Activated naive CD4-positive, alpha-beta T cell treated with anti-CD3 and anti-CD28 coated beads, Interleukin-2, amount 10 ng/mL, durations not matched to agents 7 days and 5 days (primary cell): ENCODE data around the gene CLEC7A.

ENCODE experiments used
- CTCF ChIA-PET: fragments of 350-600 bp; sonication (Branson Sonifier 250); formaldehyde crosslinking; loops from one replicate; lab custom pipeline; 2021; ENCODE audit warnings: antibody characterized with exemption; lab: Charles Lee
- DNase-seq: peaks from one replicate; pipeline ENCODE4 v3.0.0-alpha.2; 2020
- H3K27ac Mint-ChIP-seq: one replicate; pipeline ENCODE4 v1.8.0; 2021; ENCODE audit warnings: mild to moderate bottlenecking, moderate library complexity, mixed read lengths
- H3K27me3 Mint-ChIP-seq: one replicate; pipeline ENCODE4 v1.8.0; 2021; ENCODE audit warnings: mild to moderate bottlenecking, mixed read lengths
- H3K36me3 Mint-ChIP-seq: one replicate; pipeline ENCODE4 v1.8.0; 2021; ENCODE audit warnings: mixed read lengths
- H3K4me1 Mint-ChIP-seq: one replicate; pipeline ENCODE4 v1.8.0; 2021; ENCODE audit warnings: mixed read lengths
- H3K4me3 Mint-ChIP-seq: one replicate; pipeline ENCODE4 v1.8.0; 2021; ENCODE audit warnings: mild to moderate bottlenecking, moderate library complexity, mixed read lengths
- H3K9me3 Mint-ChIP-seq: one replicate; pipeline ENCODE4 v1.8.0; 2021; ENCODE audit warnings: mixed read lengths

The CLEC7A gene

DNA sequence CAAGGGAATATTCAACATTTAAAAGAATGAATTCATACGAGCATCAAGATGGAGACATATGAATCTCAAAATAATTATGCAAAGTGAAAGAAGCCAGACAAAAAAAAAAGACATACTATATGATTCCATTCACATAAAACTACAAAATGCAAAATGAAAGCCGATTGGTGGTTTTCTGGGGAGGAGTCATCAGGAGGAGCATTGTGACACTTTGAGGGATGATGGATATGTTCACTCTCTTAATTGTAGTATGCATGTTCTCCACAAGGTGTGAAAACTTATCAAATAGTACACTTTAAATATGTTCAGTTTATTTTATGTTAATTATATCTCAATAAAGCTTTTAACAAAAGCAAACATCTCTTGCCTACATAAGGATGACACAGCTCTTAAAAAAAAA lies 28.4 kb upstream of the CLEC7A start:
- no peak for DNase-seq
- H3K4me3 Mint-ChIP-seq, result no peak overlapping the region
- CTCF ChIA-PET, result interaction anchor here (0.7 kb wide), 1 partner anchor 183 kb away, joined by 4 read pairs; no protein-coding TSS in a partner anchor
- no peaks in the 10 kb centered on the region for H3K9me3 Mint-ChIP-seq
- H3K27me3 Mint-ChIP-seq, result peaks cover 60% of the 10 kb centered on the region
- no peak overlapping the region for H3K27ac Mint-ChIP-seq
- peaks cover 7% of the 10 kb centered on the region for H3K4me1 Mint-ChIP-seq
- H3K36me3 Mint-ChIP-seq, result no peaks in the 10 kb centered on the region

DNA sequence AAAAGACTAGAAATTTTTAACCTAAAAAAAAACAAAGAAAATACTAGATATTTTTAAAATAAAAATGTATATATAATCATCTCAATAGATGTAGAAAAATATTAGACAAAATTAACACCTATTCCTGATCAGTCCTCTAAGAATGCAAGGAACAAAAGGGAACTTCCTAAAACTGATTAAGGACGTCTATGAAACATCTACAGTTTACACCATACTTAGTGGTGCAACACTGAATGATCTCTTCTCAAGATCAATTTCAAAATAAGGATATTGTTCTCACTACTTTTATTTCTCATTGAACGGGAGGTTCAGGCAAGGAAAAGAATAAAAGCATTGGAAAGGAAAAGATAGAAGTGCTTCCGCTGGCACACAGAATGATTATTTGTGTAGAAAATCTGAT lies 26.0 kb upstream of the CLEC7A start:
- CTCF ChIA-PET, result interaction anchor here (0.9 kb wide), 1 partner anchor 122 kb away, joined by 3 read pairs; no protein-coding TSS in a partner anchor

DNA sequence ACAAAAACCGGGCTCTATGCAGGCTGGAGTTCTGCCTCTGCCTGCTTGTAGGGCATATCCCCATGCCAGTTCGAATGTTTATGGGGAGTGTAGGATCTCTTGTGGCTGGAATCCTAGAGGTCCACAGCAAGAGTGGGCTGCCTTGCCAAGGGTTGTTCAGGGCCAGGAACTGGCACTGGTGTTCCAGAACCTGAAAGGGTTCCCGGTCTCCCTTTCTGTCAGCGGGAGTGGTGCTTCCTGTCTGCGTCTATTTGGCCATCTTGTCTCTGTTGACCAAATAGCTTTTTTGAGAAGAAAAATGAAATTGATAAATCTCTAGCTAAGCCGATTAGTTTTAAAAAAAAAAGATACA lies 24.1 kb upstream of the CLEC7A start:
- CTCF ChIA-PET, result interaction anchor here (0.6 to 1.1 kb wide), 3 partner anchors 15 to 145 kb away, joined by 3 read pairs; no protein-coding TSS in a partner anchor
- peaks cover 13% of the 10 kb centered on the region for H3K4me1 Mint-ChIP-seq
- no peaks in the 10 kb centered on the region for H3K36me3 Mint-ChIP-seq
- H3K27me3 Mint-ChIP-seq, result peaks cover 39% of the 10 kb centered on the region
- H3K27ac Mint-ChIP-seq, result no peak overlapping the region
- no peaks in the 10 kb centered on the region for H3K9me3 Mint-ChIP-seq
- DNase-seq, result no peak
- H3K4me3 Mint-ChIP-seq, result peak overlapping the region; percentile 85

More for the DNA sequence above, 26.0 kb upstream of the CLEC7A start:
- Mint-ChIP-seq H3K27ac (no peak overlapping the region), H3K27me3 (peaks cover 58% of the 10 kb centered on the region), H3K36me3 (no peaks in the 10 kb centered on the region), H3K4me1 (peaks cover 13% of the 10 kb centered on the region), H3K4me3 (no peak overlapping the region), H3K9me3 (no peaks in the 10 kb centered on the region)
- no peak for DNase-seq

DNA sequence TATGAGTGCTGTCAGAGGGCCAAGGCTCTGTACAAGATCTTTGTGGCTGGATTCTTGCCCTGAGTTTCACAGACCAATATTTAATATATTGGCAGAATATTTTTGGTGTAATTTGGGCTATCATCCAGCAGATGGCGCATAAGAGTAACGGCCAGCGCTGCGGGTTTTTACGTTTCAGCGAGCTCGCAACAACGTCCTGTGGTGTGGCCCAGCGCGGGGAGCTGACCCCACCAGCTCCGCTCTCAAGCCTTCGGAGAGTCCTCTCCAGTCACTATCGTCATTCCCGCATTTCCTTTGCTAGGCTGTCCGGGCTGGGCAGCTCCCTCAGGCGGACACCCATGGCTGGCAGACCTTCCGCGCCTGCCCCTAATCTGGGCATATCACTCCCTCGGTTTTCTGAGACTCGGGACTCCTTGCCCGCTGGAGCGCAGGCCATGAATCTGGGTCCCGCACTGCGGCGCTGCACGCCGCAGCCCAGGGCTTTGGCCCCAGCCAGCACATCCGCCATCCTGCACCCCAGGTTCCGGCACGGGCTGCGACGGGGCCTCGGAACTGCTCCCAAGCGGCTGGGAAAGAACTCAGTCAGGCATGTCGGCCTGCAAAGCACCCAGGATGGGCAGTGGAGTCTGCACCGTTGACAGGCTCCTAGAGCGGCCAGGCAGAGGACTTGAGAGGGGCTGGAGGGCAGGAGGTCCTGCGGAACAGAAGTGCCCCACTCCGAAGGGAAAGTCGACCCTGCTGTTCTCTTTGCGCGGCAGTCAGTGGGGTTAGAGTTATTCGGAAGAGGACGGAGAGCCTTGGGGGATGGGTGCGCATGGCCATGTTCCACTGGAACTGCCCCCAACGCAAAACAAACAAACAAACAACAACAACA lies 23.5 kb upstream of the CLEC7A start:
- peak overlapping the region; percentile 85 for H3K4me3 Mint-ChIP-seq
- CTCF ChIA-PET, result interaction anchor here (0.6 to 2.8 kb wide), 21 partner anchors 8 to 596 kb away, joined by 3 to 29 read pairs (median 4); no protein-coding TSS in a partner anchor
- H3K9me3 Mint-ChIP-seq, result no peaks in the 10 kb centered on the region
- H3K36me3 Mint-ChIP-seq, result no peaks in the 10 kb centered on the region
- H3K4me1 Mint-ChIP-seq, result peaks cover 13% of the 10 kb centered on the region
- H3K27me3 Mint-ChIP-seq, result peaks cover 34% of the 10 kb centered on the region
- H3K27ac Mint-ChIP-seq, result peak overlapping the region; percentile 33
- DNase-seq, result peak; percentile 66

DNA sequence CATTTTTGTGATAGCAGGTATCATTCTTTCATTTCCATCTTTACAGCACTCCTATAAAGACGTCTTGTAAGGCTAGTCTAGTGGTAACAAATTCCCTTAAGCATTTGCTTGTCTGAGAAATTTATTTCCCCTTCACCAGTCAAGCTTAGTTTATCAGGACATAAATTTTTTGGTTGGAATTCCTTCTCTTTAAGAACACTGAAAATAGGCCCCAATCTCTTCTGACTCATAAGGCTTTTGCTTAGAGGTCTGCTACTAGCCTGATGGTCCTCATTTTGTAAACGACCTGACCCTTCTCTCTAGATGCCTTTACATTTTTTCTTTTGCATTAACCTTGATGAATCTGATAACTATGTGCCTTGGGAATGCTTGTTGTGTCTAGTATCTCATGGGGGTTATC lies 21.6 kb upstream of the CLEC7A start:
- no peak overlapping the region for H3K4me3 Mint-ChIP-seq
- no peak for DNase-seq
- peaks cover 28% of the 10 kb centered on the region for H3K27me3 Mint-ChIP-seq
- no peaks in the 10 kb centered on the region for H3K9me3 Mint-ChIP-seq
- CTCF ChIA-PET, result interaction anchor here (2.3 to 2.8 kb wide), 2 partner anchors 11 to 38 kb away, joined by 8 to 29 read pairs; no protein-coding TSS in a partner anchor
- peaks cover 13% of the 10 kb centered on the region for H3K4me1 Mint-ChIP-seq
- no peaks in the 10 kb centered on the region for H3K36me3 Mint-ChIP-seq
- no peak overlapping the region for H3K27ac Mint-ChIP-seq

DNA sequence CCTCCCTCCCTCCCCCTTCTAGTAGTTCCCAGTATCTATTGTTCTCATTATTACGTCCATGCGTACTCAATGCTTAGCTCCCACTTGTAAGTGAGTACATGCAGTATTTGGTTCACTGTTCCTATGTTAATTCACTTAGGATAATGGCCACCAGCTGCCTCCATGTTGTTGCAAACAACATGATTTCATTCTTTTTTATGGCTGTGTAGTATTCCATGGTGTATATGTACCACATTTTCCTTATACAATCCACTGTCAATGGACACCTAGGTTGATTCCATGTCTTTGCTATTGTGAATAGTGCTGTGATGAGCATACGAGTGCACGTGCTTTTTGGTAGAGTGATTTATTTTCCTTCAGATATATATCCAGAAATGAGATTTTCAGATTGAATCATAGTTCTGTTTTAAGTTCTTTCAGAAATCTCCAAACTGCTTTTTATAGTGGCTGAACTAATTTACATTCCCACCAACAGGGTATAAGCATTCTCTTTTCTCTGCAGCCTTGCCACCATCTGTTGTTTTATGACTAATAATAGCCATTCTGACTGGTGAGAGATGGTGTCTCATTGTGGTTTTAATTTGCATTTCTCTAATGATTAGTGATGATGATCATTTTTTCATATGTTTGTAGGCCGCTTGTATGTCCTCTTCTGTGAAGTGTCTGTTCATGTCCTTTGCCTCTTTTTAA lies 17.9 kb upstream of the CLEC7A start:
- DNase-seq, result no peak
- H3K27me3 Mint-ChIP-seq, result peaks cover 18% of the 10 kb centered on the region
- no peak overlapping the region for H3K4me3 Mint-ChIP-seq
- H3K27ac Mint-ChIP-seq, result no peak overlapping the region
- no peaks in the 10 kb centered on the region for H3K9me3 Mint-ChIP-seq
- peaks cover under 1% of the 10 kb centered on the region for H3K4me1 Mint-ChIP-seq
- H3K36me3 Mint-ChIP-seq, result no peaks in the 10 kb centered on the region
- CTCF ChIA-PET, result interaction anchor here (1.3 kb wide), 2 partner anchors 11 to 12 kb away, joined by 3 to 4 read pairs; no protein-coding TSS in a partner anchor

DNA sequence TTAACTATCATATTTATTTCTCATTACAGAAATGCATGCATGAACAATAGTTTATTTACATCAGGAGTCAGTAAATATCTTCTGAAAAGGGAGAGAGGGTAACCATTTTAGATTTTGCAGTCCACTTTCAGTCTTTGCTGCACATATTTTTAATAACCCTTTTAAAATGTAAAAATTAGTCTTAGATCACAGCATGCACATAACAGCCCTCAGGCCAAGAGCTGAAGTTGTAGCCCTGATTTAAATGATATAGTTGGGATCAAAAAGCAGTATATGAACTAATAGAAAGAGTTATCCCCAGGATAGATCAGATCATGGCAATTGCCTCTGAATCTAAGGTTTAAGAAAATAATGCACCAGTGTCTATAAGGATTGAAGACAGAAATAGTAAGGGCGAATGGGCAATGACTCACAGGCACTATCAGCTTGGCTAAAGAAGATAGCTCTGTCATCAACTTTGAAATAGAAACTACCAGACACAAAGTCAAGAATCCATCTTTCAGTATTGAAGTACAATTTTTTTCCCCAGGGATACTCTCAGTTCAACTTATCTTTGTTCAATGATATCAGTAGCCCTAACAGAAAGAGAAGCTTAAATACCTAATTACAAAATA lies 13.1 kb upstream of the CLEC7A start:
- no peaks in the 10 kb centered on the region for H3K36me3 Mint-ChIP-seq
- peaks cover 18% of the 10 kb centered on the region for H3K27me3 Mint-ChIP-seq
- H3K27ac Mint-ChIP-seq, result no peak overlapping the region
- CTCF ChIA-PET, result interaction anchor here (1.0 to 1.6 kb wide), 5 partner anchors 10 to 400 kb away, joined by 3 to 6 read pairs (median 4); no protein-coding TSS in a partner anchor
- no peaks in the 10 kb centered on the region for H3K9me3 Mint-ChIP-seq
- no peak for DNase-seq
- H3K4me1 Mint-ChIP-seq, result no peaks in the 10 kb centered on the region
- no peak overlapping the region for H3K4me3 Mint-ChIP-seq

DNA sequence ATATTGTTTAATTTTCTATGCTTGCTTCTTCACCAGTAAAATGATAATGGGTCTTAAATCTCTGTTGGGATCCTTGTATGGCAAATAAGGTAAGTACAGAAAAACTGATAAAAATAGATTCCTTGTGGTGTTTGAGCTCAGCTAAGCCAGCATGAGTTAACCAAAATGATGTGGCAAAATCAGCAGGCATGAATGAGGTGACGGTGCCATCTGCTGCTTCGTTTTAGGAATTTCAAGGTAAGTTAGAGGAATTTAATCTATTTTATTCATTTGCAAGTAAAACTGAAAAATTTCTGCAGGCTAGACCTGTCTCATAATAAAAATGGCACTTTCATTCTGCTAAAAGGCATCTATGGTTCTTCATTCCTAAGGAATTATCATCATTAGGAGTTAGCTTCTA lies 10.0 kb upstream of the CLEC7A start:
- CTCF ChIA-PET, result interaction anchor here (0.9 to 3.4 kb wide), 15 partner anchors 9 to 397 kb away, joined by 3 to 25 read pairs (median 8); partner anchors contain the start of genes CLEC12B and CLEC7A
- Mint-ChIP-seq H3K27ac (no peak overlapping the region), H3K9me3 (no peaks in the 10 kb centered on the region), H3K4me3 (no peak overlapping the region), H3K36me3 (no peaks in the 10 kb centered on the region), H3K4me1 (no peaks in the 10 kb centered on the region), H3K27me3 (peaks cover 27% of the 10 kb centered on the region)
- DNase-seq, result peak; percentile 68

DNA sequence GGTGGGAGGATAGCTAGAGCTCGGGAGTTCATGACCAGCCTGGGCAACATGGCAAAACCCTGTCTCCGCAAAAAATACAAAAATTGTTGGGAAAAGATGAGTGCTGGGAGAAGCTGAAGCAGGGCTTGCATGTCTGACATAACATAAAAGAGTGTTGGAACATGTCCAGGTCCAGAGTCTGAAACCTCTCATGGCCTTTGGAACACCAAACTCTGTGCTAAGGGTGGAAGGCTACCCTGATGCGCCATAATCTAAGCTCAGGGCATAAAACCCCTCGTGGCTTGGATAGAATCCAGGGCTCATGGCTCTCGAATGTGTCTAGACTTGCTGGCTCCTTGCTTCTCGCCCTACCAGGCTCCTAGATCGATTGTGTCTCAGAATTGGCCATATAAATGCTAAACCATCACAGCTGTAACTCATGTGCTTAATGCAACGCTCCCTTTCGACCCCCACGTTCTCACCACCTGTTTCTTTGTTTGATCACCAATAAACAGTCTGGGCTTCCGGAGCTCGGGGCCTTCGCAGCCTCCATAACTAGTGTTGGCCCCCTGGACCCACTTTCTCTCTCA lies 6.7 kb upstream of the CLEC7A start:
- Mint-ChIP-seq H3K4me1 (no peaks in the 10 kb centered on the region), H3K27me3 (peaks cover 29% of the 10 kb centered on the region), H3K4me3 (no peak overlapping the region), H3K36me3 (no peaks in the 10 kb centered on the region), H3K9me3 (no peaks in the 10 kb centered on the region), H3K27ac (no peak overlapping the region)
- DNase-seq, result no peak
- CTCF ChIA-PET, result interaction anchor here (0.7 to 1.5 kb wide), 6 partner anchors 11 to 386 kb away, joined by 3 to 6 read pairs (median 4); no protein-coding TSS in a partner anchor

DNA sequence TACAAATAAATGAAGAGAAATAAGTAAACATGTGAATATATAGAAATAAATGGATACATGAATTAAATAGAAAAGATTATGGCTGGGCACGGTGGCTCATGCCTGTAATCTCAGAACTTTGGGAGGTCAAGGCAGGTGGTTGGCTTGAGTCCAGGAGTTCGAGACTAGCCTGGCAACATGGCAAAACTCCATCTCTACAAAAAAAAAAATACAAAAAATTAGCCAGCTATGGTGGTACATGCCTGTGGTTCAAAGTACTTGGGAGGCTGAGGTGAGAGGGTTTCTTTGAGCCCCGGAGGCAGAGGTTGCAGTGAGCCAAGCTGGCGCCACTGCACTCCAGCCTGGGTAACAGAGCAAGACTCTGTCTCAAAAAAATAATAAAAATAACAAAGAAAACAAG lies 5.1 kb upstream of the CLEC7A start:
- H3K27ac Mint-ChIP-seq, result no peak overlapping the region
- no peak for DNase-seq
- H3K36me3 Mint-ChIP-seq, result no peaks in the 10 kb centered on the region
- H3K4me3 Mint-ChIP-seq, result no peak overlapping the region
- peaks cover 29% of the 10 kb centered on the region for H3K27me3 Mint-ChIP-seq
- no peaks in the 10 kb centered on the region for H3K9me3 Mint-ChIP-seq
- CTCF ChIA-PET, result no interaction called here
- H3K4me1 Mint-ChIP-seq, result peaks cover 2% of the 10 kb centered on the region

DNA sequence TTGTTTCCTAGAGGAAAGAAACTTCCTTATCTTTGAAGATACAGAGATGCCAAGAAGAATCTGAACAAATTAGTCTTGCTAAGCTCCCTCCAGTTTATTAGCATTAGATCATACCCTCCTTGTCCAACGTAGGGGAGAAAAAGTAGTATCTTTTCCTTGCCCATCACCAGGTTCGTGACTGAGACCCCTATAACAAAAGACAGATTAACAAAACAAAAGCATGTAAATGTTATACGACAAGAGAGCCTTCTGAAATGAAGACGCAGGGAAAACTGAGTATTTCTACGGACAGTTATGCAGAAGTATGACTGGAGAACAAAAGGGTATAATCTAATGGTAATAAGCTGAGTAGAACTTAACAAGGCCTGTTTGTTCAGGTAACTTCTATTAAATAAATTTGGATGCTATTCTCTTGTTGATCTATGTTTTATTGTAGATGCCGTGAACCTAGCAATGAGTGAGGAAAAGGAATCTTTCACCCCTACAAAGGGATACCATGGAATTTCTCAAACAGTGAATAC lies 2.9 kb upstream of the CLEC7A start:
- Mint-ChIP-seq H3K36me3 (no peaks in the 10 kb centered on the region), H3K9me3 (no peaks in the 10 kb centered on the region), H3K27me3 (peaks cover 36% of the 10 kb centered on the region), H3K4me3 (no peak overlapping the region), H3K27ac (no peak overlapping the region), H3K4me1 (peaks cover 6% of the 10 kb centered on the region)
- CTCF ChIA-PET, result no interaction called here
- no peak for DNase-seq

DNA sequence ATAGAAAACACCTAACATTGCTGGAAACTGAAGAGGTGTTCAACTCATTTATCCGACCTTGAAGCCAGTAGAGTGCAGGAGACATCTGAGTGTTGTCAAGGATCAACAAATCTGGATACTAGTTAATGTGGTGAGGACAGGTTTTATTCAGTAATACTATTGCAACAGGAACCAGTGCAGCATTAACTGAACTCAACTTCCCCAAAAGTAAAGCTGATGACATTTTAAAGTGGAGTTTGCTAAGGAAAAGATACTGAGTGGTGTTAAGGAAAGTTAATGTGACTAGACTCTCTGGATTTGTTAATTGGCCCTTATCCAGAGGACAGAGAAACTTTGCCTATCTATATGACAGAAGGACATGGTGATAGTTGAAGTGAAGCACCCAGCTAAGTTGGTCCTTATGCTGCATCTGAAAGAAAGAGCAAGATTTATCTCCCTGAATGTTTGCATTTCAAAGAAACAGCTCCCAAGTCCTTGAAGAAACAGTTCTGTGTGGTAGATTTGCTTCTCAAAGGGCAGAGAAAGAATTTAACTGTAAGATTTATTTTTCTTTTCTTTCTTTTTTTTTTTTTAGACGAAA lies 1.2 kb upstream of the CLEC7A start:
- DNase-seq, result no peak
- Mint-ChIP-seq H3K27me3 (peaks cover 30% of the 10 kb centered on the region), H3K4me3 (no peak overlapping the region), H3K4me1 (peaks cover 6% of the 10 kb centered on the region), H3K9me3 (no peaks in the 10 kb centered on the region), H3K36me3 (no peaks in the 10 kb centered on the region), H3K27ac (no peak overlapping the region)
- CTCF ChIA-PET, result interaction anchor here (1.0 to 2.1 kb wide), 3 partner anchors 9 to 381 kb away, joined by 3 to 9 read pairs (median 7); no protein-coding TSS in a partner anchor

DNA sequence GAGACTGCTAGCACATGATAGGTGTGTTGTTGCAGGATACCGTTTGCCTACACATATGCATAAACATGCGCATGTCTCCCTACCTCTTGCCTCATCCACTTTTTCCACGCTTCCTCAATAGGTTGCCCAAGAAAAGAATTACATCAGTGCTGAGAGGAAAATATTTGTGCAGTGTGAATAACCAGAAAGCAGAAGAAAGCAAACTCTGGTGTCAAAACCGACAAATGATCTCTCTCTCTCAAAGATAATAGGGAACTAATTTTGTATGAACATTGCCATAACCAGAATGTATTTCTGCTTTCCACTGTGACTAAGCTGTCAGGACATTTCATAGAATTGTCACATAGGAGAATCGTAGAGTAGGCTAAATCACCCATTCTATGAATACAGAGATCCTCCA lies 1.3 kb downstream of the CLEC7A start:
- Mint-ChIP-seq H3K27me3 (peaks cover 16% of the 10 kb centered on the region), H3K9me3 (no peaks in the 10 kb centered on the region), H3K36me3 (no peaks in the 10 kb centered on the region), H3K4me3 (no peak overlapping the region), H3K4me1 (peaks cover 6% of the 10 kb centered on the region), H3K27ac (no peak overlapping the region)
- DNase-seq, result no peak
- CTCF ChIA-PET, result no interaction called here
